ENCODE measurements around the gene IMMP1L.

IMMP1L gene

DNA sequence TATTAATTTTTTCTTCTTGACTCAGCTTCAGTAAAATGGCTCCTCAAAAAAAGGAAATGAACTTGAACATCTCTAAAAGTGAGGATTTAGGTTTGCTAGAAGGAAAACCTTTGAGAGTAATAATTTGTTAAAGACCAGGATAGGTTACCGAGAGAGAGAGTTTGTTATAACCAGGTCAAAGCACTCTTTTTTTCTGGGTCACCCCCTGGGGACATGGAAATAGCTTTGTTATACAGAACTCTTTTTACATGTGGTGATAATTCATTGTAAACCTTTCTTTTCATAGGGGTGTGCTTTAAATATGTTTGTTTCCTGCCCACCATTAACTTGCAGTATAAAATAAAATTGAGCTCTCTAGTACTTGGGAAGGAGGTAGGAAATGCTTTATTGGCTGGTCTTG, 92.1 kb downstream of the IMMP1L start:
- intact Hi-C loops (cut with DNase I; ENCODE audit: low total_unique reads), result loop anchor here (2.0 kb wide), 1 partner anchor 13 kb away; no protein-coding TSS in a partner anchor
- H3K9me3 ChIP-seq, result no peaks in the 10 kb centered on the region
- no peaks in the 10 kb centered on the region for H3K27me3 ChIP-seq
- no peaks in the 10 kb centered on the region for H3K36me3 ChIP-seq
- TF ChIP-seq, protein P1, sequence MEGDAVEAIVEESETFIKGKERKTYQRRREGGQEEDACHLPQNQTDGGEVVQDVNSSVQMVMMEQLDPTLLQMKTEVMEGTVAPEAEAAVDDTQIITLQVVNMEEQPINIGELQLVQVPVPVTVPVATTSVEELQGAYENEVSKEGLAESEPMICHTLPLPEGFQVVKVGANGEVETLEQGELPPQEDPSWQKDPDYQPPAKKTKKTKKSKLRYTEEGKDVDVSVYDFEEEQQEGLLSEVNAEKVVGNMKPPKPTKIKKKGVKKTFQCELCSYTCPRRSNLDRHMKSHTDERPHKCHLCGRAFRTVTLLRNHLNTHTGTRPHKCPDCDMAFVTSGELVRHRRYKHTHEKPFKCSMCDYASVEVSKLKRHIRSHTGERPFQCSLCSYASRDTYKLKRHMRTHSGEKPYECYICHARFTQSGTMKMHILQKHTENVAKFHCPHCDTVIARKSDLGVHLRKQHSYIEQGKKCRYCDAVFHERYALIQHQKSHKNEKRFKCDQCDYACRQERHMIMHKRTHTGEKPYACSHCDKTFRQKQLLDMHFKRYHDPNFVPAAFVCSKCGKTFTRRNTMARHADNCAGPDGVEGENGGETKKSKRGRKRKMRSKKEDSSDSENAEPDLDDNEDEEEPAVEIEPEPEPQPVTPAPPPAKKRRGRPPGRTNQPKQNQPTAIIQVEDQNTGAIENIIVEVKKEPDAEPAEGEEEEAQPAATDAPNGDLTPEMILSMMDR (IDR thresholded peaks at IDR 0.05), result no peak
- no peaks in the 10 kb centered on the region for H3K4me1 ChIP-seq
- no peak overlapping the region for H3K4me3 ChIP-seq
- no peak overlapping the region for H3K27ac ChIP-seq
- DNase-seq, result no peak

DNA sequence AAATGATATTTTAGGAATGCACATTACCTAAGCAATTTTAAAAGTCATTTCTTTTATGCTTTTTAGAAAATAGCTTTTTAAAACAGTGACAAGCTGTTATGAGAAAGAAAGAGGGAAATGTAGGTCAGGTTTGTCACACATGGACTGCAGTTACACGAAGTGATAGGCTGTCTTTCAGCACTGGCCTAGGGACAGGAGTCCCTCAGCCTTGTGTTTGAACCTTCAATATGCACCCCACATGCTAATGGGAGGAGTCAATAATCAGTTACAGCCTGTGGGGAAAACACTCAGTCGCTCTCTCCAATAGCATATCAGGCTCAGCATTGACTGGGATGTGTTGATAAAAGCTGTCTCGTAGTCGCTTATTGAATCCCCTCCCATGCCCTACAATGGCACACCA, 94.0 kb downstream of the IMMP1L start:
- intact Hi-C loops (cut with DNase I; ENCODE audit: low total_unique reads), result no loop called here

DNA sequence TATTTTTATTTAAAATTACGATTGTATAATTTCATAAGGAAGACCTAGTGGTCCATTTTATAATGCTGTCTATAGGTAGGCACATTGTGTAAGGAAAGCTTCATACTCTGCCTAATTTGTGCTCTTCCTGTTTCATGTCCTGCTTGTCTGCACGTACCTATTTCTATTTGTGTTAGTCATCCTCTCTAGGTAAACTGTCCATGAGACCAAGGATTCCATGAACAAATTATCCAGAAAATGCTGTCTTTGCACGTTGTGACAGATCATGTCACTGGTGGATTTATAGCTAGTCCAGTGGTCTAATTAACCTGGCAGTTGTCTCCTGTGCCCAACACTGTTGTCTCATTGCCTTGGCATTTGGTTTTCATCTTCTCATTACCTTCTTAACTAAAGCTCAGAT, 95.1 kb downstream of the IMMP1L start:
- Histone ChIP-seq H3K27me3 (no peaks in the 10 kb centered on the region), H3K27ac (no peak overlapping the region), H3K9me3 (no peaks in the 10 kb centered on the region), H3K4me1 (no peaks in the 10 kb centered on the region), H3K4me3 (no peak overlapping the region), H3K36me3 (no peaks in the 10 kb centered on the region)
- TF ChIP-seq, protein P1 (IDR thresholded peaks at IDR 0.05), result no peak
- DNase-seq, result no peak
- intact Hi-C loops (cut with DNase I; ENCODE audit: low total_unique reads), result no loop called here

More for the DNA sequence above, 94.0 kb downstream of the IMMP1L start:
- TF ChIP-seq, protein P1 (IDR thresholded peaks at IDR 0.05), result no peak
- DNase-seq, result no peak
- Histone ChIP-seq H3K27me3 (no peaks in the 10 kb centered on the region), H3K4me3 (no peak overlapping the region), H3K27ac (no peak overlapping the region), H3K9me3 (no peaks in the 10 kb centered on the region), H3K4me1 (no peaks in the 10 kb centered on the region), H3K36me3 (no peaks in the 10 kb centered on the region)

DNA sequence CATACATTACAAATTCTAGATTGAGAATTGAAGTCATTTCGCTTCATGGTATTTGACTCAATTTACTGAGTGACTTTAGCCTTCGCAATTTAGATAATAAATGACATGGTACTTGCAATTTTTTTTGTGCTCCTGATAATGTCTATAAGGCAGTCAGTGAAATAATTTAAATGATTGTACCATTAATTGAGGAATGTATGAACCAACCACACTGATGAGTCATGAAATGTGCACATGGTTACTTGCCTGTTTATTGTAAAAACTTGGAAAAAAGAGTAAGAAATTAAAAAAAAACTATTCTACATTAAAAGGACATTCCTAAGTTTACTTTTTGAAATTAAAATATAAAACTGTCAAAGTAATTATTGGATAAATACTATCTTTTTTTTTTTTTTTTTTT, 96.5 kb downstream of the IMMP1L start:
- Histone ChIP-seq H3K27ac (no peak overlapping the region), H3K4me3 (no peak overlapping the region), H3K36me3 (no peaks in the 10 kb centered on the region), H3K4me1 (no peaks in the 10 kb centered on the region), H3K27me3 (no peaks in the 10 kb centered on the region), H3K9me3 (no peaks in the 10 kb centered on the region)
- DNase-seq, result no peak
- TF ChIP-seq, protein P1 (IDR thresholded peaks at IDR 0.05), result no peak
- intact Hi-C loops (cut with DNase I; ENCODE audit: low total_unique reads), result no loop called here

DNA sequence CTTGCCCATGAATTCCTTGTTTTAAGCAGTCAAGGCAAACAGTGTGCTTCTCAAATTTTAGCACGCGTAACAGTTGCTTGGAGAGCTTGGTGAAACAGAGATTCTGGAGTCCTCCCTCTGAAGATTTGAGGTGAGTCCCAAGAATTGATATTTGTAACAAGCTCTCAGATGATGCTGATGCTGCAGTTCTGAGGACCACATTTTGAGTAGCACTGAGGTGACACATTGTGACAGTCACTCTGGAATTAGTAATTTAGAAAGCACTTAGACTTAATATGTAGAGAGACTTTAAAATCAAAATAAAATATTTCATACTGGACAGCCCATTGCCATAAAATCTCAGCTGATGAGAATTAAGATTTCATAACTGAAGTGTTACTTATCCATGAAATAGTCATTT, 101.2 kb downstream of the IMMP1L start:
- intact Hi-C loops (cut with DNase I; ENCODE audit: low total_unique reads), result no loop called here
- Histone ChIP-seq H3K27me3 (no peaks in the 10 kb centered on the region), H3K4me3 (no peak overlapping the region), H3K4me1 (no peaks in the 10 kb centered on the region), H3K9me3 (no peaks in the 10 kb centered on the region), H3K36me3 (no peaks in the 10 kb centered on the region), H3K27ac (no peak overlapping the region)
- TF ChIP-seq, protein P1 (IDR thresholded peaks at IDR 0.05), result no peak
- no peak for DNase-seq

DNA sequence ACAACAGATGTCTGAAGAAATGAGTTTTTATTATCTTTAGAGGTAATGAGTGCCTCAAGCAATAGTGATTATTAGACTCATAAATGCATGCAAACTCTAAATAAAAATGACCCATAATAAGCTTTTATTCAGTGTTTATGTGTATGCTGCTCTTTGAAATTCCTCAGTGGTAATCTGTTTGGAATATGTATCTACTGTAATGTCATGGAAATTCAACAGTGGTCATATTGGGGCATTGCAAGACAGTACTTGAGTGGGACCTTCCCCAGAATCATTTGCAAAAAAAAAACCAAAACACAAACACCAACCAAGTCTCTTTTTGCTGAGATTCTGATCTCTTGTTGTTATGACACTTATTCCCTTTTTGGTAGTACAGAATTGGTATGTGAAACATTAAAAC, 104.8 kb downstream of the IMMP1L start:
- intact Hi-C loops (cut with DNase I; ENCODE audit: low total_unique reads), result no loop called here
- Histone ChIP-seq H3K4me1 (no peaks in the 10 kb centered on the region), H3K27me3 (no peaks in the 10 kb centered on the region), H3K27ac (no peak overlapping the region), H3K36me3 (no peaks in the 10 kb centered on the region), H3K4me3 (no peak overlapping the region), H3K9me3 (peaks cover 0 to 3% (median 0%) of the 10 kb centered on the region in 3 donors)
- no peak for DNase-seq
- TF ChIP-seq, protein P1 (IDR thresholded peaks at IDR 0.05), result no peak

All from tibial artery (tissue), 4 donors.